Fibroblast of peridontal ligament (primary cell): Measurements from ENCODE around the gene MECR.

Source experiments
- DNase-seq: peaks from one replicate; pipeline ENCODE4 v3.0.0-alpha.2; 2010; ENCODE audit errors: extremely low read depth

The MECR gene, protein sequence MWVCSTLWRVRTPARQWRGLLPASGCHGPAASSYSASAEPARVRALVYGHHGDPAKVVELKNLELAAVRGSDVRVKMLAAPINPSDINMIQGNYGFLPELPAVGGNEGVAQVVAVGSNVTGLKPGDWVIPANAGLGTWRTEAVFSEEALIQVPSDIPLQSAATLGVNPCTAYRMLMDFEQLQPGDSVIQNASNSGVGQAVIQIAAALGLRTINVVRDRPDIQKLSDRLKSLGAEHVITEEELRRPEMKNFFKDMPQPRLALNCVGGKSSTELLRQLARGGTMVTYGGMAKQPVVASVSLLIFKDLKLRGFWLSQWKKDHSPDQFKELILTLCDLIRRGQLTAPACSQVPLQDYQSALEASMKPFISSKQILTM

DNA sequence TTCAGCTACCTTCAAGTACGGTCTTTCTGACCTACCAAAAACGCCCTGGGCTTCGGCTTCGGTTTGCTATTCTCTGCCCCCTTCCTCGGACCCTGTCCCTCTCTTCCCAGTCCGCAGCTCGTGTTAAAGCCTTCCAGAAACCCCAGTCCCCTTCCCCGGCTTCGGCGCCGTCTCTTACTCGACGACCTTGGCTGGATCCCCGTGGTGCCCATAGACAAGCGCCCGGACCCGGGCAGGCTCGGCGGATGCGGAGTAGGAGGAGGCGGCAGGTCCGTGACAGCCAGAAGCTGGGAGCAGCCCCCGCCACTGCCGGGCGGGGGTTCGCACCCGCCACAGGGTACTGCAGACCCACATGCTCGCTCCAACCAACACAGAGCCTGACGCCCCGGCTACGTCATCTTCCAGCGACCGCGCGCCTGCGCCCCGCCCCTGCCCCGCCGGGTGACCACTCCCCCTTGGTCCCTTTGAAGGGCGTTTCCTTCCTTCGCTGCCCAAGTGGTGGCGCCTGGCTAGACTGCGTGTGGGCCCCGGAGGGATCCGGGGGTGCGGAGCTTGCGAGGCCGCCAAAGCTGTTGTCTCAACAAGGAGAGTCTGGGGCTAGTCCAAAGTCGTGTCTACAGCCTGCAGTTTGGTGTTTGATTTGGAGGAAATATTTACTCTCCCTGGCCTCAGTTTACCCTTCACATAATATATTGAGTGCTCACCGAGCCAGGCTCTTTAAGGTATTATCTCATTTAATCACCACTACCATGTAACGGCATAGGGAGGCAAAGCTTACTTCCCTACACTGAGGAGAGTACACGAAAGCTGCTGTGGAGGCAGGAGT lies at the start of gene MECR:
Gene MECR, minus strand, starts transcription at position 382 of the 826 bp plus-strand sequence. Its CDS starts 28 bp downstream, at position 354.
- DNase-seq: peak; percentile 89

DNA sequence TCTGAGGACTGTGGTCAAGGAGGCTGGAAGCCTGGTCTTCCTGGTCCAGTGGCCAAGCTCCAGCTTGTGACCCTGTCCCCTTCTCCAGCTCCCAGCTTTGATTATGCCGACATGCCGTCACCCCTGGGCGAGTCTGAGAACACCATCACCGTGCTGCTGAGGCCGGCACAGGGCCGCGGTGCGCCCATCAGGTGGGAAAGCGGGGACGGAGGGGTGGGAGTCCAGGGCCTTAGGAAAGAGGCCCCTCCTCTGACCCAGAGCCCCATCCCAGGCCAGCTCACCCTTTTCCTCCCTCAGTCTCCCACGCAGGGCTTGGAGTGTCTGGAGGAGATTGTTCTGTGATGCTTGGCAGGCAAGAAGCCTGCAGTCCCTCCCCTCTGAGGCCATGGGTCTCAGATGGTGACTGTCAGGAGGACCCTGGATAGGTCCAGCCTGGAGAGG lies 49.2 kb upstream of the MECR start:
- DNase-seq: no peak

DNA sequence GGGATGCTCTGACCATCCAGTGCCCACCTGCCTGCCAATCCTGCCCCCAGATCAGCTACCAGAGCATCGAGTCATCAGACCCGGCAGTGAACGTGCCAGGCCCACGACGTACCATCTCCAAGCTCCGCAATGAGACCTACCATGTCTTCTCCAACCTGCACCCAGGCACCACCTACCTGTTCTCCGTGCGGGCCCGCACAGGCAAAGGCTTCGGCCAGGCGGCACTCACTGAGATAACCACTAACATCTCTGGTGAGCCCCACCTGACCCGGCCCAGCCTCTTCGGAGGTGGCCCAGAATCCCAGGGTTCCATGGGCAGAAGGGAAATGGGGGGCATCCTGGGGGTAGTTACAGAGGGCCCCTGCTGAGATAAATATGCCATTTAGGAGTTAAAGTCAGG lies 48.7 kb upstream of the MECR start:
- DNase-seq: no peak

DNA sequence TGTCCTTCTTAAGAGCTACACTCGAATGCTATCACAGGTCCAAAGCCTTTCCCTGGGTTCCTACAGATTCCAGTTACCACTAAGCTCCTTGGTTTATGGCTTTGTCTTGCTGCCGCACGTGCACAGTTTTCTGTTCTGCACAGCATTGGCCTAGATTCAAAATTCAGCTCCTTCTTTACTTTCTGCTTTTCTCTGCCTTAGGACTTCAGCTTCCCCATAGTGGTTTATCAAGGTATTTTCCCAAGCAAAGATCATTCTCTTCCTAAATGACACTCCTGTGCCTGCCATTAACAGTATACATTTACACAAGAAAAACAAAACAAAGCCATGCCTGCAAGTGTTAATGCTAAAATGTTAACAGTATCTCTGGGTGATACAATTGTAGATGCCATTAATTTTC lies 47.4 kb upstream of the MECR start:
- DNase-seq: no peak

DNA sequence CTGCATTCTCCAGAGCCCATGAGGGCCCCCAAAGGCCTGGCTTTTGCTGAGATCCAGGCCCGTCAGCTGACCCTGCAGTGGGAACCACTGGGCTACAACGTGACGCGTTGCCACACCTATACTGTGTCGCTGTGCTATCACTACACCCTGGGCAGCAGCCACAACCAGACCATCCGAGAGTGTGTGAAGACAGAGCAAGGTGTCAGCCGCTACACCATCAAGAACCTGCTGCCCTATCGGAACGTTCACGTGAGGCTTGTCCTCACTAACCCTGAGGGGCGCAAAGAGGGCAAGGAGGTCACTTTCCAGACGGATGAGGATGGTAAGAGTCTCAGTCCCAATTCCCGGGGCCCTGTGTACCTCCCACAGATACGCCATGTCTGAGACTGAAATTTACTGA lies 44.7 kb upstream of the MECR start:
- no peak for DNase-seq

DNA sequence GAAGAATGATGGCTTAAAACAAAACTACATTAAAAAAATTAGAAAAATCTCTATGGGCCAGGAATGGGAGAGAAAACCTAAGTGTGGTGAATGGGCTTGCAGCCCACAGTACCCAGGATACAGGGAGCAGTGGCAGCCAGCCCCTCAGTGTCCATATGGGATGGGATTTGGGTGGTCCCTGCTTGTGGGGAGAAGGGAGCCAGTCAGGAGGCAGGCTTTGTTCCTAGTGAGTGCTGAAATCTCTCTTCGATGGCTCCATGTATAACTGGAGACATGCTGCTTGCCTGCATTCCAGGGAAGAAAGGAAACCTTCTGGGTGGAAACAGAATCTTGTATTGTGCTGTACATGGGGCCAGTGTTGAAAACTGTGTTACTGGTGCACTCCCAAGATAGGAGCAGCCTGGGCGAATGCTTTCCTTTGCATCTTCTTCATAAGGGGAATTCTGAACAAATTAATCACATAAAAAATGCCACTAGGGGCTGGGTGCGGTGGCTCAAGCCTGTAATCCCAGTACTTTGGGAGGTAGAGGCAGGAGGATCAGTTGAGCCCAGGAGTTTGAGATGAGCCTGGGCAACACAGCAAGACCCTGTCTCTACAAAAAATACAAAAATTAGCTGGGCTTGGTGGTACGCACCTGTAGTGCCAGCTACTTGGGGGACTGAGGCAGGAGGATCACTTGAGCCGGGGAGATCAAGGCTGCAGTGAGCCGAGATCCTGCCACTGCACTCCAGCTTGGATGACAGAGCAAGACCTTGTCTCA lies 41.6 kb upstream of the MECR start:
- no peak for DNase-seq

DNA sequence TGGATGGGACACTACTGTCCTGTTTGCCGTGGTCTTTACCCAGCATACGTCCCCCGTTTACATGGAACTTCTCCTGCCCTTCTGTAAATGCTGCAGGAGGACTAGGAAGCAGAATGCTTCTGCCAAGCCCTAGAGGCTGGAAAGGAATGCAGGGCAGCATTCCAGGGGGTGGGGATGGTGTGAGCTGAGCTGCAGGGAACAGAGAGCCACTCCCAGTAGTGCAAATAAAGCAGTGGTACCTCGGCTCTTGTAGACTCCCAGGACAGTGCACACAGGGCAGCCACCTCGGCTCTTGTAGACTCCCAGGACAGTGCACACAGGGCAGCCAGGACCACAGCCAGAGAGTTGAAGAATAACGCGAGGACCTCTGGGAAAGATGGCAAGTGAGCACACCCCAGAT lies 41.0 kb upstream of the MECR start:
- peak; percentile 71 for DNase-seq

DNA sequence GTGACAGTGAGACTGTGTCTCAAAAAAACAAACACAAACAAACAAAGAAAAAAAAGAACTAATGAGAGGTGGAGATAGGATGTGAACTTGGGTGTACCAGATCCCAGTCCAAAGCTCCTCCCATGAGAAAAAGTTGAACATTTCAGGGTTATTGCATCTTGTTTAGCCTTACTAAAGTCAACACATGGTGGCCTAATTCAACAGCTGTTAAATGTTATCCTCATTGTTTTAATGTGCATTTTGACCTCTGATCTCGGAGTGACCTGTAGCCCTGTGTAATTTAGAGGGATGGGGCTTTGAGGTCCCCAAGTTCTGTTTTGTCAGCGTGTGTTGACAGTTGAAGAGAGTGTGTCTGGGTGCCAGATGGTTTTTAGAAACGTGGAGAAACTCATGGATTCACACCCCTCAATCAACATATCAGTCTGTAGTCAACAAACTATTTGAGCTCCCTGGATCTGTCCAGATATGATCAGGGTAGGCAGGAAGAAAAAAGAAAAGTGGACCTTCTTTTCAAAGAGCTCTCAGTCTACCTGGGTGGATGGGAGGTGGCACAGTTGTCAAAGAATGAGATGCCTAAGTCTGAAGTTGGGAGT lies 40.3 kb upstream of the MECR start:
- DNase-seq: peak; percentile 41

DNA sequence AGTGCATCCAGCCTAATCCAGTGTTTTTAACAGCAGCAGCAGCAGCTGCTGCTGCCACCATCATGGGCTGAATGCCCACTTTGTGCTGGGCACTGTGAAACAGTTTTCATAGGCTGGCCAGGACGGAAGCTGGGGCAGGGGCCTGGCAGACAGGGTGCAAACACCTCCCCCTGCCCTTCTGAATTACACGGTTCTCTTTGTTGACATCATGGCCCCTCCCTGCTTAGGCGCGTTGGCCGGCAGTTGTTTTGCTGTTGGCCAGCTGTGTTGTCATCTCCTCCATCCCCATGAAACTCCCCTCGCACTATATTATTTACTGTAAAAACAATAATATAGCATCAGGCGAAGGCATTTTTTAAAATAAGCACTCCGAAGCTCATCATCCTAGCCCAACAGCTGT lies 38.6 kb upstream of the MECR start:
- no peak for DNase-seq

DNA sequence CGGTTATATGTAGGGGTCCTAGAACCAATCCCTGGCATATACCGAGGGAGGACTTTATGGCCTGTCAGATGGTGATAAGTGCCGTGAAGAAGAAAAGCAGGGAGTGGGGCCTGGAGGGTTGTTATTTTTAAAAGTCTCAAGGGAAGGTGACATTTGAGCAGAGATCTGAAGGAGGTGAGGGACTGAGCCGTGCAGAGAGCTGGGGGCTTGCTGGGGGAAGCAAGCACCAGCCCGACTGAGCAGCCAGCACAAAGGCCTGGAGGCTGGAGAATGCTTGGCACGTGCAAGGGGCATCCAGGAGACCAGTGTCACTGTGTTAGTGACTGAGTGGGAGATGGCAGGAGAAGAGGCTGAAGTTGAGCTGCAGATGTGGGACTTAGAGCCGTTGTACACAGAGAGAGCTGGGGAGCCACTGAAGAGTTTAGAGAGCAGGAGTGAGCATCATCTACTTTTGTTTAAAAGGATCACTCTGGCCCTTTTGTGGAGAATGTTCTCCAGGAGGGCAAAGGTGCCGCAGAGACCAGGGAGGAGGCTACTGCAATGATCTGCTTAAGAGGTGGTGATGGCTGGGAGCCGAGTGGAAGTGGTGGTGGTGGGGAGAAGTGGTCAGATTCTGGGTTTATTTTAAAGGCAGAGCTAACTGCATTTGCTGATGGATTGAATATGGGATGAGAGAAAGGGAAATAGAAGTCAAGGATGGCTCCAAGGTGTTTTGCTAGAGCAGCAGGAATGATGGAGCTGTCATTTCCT lies 36.8 kb upstream of the MECR start:
- DNase-seq: no peak

DNA sequence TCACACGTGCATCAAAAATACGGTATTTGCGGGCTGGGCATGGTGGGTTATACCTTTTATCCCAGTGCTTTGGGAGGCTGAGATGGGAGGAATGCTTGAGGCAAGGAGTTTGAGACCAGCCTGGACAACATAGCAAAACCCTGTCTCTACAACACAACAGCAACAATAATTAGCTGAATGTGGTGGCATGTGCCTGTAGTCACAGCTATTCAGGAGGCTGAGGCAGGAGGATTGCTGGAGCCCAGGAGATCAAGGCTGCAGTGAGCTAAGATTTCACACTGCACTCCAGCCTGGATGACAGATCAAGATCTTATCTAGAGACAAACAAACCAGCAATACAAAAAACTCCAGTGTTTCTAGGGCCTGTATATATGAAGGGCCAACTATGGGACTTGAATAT lies 36.2 kb upstream of the MECR start:
- DNase-seq: no peak

DNA sequence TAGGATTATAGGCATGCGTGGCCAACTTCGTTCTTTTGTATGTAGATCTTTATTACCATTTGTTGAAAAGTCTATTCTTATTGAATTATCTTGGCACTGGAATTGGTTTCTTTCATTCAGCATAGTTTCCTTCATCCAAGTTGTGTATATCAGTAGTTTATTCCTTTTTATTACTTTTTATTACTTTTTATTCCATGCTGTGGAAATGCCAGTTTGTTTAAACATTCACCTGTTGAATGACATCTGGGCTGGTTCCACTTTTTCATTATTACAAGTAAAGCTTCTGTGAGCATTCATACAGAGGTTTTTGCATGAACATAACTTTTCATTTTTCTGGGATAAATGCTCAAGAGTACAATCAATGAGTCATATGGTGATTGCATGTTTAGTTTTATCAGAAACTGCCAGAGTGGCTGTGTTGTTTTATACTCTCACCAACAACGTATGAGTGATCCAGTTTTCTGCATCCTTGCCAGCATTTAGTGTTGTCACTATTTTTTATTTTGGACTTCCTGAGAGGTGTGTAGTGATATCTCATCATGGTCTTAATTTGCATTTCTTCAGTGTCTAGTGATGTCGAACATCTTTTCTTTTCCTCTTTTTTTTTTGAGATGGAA lies 34.1 kb upstream of the MECR start:
- DNase-seq: peak; percentile 80

DNA sequence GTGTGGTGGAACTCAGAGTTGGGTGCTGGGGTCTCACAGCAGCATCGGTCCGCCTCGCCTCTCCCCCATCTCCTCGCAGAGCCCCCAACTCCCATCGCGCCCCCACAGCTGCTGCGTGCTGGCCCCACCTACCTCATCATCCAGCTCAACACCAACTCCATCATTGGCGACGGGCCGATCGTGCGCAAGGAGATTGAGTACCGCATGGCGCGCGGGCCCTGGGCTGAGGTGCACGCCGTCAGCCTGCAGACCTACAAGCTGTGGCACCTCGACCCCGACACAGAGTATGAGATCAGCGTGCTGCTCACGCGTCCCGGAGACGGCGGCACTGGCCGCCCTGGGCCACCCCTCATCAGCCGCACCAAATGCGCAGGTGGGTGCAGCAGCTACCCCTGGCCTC lies 29.8 kb upstream of the MECR start:
- DNase-seq: no peak

DNA sequence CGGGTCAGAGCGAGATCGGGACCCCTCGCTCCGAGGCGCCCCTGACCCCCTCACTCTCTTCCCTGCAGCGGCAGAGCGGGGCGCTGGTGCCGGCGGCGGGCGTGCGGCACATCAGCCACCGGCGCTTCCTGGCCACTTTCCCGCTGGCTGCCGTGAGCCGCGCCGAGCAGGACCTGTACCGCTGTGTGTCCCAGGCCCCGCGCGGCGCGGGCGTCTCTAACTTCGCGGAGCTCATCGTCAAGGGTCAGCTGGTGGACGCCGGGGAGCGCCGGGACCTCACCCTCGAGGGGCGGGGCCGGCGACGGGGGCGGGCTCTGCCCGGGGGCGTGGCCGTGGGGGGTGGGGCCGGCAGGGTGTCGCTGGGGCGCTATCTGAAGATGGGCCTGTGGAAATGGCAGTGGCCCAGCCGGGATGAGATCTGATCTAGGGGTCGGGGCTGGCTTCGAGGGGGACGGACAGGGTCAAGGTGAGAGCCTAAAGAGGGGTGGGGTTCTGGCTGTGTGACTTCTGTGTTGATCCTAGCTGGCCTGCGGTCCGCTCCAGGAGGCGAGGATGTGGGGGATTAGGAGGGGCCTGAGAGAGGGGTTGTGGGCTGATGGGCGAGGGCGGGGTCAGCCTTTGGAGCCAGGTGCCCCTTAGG lies 29.2 kb upstream of the MECR start:
- no peak for DNase-seq

DNA sequence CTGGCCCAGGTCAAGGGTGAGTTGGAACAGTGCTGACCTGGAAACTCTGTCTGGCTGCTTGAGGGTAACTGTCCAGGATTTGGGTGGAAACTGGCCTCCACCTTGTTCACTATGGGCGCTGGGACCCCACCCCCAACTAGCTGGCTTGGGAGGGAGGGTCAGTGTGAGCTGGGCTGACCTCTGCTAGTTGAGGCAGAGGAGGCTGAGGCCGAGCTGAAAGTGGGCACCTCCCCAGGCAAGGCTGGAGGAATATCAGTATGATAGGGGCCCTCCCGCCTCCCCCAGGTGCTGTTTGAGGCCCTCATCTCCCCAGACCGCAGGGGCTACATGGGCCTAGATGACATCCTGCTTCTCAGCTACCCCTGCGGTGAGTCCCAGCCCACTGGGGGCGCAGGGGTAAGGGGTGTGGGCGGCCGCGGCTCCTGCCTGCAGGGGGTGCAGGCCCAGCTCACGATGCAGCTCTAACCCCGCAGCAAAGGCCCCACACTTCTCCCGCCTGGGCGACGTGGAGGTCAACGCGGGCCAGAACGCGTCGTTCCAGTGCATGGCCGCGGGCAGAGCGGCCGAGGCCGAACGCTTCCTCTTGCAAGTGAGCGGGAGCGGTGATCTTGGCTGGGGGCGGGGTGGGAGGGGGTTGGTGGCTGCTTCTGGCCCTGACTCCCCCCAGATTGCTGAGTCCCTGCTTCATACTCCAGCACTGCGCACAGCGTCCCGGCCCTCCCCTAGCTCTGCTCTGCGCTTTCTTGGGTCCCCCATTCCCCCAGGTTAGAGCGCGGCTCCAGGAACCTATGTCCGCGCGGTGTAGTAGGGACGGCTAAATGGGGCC lies 28.5 kb upstream of the MECR start:
- no peak for DNase-seq

DNA sequence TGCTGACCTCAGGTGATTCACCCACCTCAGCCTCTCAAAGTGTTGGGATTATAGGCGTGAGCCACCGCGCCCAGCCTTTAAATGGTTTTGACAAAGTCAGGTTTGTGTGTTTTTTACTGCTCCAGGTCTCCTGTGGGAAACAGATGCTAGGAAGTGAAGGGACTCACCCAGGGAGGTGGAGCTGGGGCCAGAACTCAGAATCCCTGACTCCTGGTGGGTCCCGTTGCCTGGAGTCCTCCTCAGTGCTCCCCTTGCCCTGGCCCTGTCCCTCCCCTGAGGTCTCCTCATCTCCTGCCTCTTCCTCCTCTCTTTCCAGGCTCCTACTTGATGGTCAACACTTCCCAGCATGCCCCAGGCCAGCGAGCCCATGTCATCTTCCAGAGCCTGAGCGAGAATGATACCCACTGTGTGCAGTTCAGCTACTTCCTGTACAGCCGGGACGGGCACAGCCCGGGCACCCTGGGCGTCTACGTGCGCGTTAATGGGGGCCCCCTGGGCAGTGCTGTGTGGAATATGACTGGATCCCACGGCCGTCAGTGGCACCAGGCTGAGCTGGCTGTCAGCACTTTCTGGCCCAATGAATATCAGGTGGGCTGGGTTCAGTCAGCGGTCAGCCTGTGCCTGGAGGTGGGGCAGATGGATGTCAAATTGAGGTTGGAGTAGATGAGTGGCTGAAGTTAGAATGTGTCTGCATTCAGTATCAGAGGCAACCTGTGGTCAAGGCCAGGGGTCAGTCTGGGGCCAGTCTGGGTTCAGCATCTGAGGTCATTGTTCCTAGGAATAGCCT lies 27.6 kb upstream of the MECR start:
- no peak for DNase-seq

DNA sequence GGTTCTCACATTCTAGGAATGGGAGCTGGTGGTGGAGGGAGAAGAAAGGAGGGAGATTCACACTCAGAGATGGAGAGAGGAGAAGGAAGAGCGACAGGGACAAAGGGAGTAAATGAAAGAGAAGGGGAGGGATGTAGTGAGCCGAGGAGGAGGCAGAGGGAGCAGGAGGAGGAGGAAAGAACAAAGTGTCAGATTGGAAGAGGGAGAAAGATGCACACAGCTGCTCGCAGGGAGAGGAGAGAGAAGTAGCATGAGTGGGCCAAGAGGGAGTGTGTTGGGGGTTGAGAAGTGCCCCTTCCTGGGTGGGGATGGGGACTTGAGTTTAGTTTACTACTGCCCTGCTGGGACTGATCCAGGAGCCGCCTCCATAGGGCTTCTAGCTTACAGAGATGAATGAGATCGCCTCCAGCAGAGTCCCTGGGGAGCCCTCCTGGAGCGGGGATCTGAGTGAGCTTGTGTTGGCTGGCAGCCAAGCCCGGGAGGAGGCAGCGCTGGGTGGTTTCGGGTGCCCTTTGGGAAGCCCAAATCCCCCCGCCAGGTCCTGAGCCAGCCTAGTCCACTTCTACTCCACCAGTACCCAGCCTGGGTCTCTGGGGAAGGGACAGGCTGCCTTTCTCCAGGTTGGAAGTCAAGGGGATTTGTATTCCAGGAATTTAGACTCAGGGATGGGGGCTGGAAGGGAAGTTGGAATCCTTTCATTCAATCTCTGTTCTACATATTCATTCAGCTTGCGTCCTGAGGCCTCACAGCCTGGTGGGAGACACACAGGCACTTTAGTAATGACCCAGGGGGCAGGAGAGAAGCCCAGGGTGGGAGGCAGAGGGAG lies 26.5 kb upstream of the MECR start:
- peak; percentile 48 for DNase-seq

DNA sequence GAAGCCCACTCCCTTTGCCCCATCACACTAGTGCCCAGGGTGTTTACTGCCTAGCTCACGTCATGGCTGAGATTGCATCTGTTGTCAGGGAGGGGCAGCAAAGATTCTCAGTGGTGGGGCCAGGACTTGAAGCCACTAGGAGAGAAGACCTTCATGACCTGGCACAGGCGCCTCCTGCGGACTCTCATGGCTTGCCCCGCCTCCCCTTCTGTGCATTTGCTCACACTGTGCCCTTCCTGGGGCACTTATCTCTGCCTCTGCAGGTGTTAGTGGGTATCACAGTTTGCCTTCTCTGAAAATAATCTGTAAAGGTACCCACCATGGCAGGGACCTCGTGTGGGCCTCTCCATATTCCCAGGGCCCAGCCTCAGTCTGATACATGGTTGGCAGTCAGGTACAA lies 25.7 kb upstream of the MECR start:
- DNase-seq: no peak
